ENCODE measurements around the gene CAPZB.

- no peak for TF ChIP-seq POLR2A (IDR thresholded peaks at IDR 0.05; ENCODE audit: low read length)
- TF ChIP-seq CTCF (IDR thresholded peaks at IDR 0.05), result no peak
- TF ChIP-seq, protein P1, sequence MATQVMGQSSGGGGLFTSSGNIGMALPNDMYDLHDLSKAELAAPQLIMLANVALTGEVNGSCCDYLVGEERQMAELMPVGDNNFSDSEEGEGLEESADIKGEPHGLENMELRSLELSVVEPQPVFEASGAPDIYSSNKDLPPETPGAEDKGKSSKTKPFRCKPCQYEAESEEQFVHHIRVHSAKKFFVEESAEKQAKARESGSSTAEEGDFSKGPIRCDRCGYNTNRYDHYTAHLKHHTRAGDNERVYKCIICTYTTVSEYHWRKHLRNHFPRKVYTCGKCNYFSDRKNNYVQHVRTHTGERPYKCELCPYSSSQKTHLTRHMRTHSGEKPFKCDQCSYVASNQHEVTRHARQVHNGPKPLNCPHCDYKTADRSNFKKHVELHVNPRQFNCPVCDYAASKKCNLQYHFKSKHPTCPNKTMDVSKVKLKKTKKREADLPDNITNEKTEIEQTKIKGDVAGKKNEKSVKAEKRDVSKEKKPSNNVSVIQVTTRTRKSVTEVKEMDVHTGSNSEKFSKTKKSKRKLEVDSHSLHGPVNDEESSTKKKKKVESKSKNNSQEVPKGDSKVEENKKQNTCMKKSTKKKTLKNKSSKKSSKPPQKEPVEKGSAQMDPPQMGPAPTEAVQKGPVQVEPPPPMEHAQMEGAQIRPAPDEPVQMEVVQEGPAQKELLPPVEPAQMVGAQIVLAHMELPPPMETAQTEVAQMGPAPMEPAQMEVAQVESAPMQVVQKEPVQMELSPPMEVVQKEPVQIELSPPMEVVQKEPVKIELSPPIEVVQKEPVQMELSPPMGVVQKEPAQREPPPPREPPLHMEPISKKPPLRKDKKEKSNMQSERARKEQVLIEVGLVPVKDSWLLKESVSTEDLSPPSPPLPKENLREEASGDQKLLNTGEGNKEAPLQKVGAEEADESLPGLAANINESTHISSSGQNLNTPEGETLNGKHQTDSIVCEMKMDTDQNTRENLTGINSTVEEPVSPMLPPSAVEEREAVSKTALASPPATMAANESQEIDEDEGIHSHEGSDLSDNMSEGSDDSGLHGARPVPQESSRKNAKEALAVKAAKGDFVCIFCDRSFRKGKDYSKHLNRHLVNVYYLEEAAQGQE (IDR thresholded peaks at IDR 0.05), result no peak
- TF ChIP-seq JUN (IDR thresholded peaks at IDR 0.05), result no peak
- TF ChIP-seq, protein P2, sequence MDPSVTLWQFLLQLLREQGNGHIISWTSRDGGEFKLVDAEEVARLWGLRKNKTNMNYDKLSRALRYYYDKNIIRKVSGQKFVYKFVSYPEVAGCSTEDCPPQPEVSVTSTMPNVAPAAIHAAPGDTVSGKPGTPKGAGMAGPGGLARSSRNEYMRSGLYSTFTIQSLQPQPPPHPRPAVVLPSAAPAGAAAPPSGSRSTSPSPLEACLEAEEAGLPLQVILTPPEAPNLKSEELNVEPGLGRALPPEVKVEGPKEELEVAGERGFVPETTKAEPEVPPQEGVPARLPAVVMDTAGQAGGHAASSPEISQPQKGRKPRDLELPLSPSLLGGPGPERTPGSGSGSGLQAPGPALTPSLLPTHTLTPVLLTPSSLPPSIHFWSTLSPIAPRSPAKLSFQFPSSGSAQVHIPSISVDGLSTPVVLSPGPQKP (IDR thresholded peaks at IDR 0.05; ENCODE audit: low read depth, low read length), result no peak
Measured at GRCh38 chr1:19312782-19313635, 172.3 kb downstream of the CAPZB start.

All from A549 (cell line).